NCI-H526 (cell line): ENCODE results near the gene OR2V1.
"Not testable (repeated sequence)": the region's sequence is repeated elsewhere in the genome, so short reads cannot be mapped to it uniquely, and the experiment has no call there.

Source experiments
- DNase-seq, 2 experiments: peaks; one replicate each; lab custom pipeline; 2025; lab: John Stamatoyannopoulos, UW

The OR2V1 gene

DNA sequence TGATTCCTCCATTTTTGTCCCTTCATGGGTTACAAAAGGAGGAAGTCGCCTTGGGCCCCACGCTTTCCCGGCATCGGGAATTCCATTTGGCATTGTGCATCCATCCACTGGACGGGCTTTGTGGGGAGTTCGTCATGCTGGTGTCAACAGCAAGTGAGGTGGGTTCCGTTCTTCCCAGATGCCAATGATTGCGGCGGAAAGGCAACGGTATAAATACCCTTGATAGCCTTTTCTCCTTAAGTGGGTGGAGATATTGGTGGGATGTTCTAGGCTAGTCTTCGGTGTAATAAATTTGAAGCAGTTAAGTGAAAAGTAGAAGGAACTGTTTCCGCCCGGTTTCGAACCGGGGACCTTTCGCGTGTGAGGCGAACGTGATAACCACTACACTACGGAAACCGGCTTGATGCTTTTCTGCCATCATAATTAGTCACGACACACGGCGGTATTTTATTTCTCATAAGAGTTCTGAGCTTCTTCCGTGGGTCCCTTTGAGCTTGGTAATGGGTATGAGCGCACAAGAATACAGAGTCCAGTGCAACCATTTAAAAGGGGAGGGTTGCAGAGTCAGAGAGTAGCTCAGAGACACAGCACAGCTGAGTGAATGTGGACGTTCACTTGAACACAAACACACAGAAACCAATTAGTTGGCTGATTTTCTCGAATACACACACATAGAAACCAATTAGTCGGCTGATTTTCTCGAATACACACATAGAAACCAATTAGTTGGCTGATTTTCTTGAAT lies 28.9 kb downstream of the OR2V1 start:
- DNase-seq: not testable (repeated sequence)

DNA sequence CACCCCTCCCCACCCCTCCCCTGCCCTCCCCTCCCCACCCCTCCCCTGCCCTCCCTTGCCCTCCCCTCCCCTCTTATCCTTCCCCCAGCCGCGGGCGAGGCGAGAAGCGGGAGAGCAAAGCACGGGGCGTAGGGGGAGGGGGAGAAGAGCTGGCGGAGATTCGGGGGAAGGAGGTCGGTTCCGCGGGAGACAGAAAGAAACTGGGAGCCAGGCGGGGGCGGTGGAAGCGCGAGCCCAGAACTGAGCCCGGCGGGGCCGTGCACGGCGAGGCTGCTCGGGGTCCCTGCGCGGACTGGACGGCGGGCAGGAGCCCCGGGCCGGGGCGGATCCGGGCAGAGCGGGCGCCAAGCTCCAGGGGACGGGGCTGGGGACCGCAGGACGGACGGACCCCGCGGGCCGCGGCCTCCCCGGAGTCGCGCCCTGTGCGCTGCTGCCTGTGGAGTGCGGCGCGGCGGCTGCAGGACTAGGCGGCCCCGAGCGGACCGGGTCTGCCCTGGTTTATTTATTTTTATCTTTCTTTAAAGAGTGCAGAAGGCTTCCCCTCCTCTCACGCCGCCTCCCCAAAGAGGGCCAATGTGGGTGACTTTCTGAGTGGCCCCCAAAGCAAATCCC lies 29.8 kb downstream of the OR2V1 start:
- DNase-seq: not testable (repeated sequence)

DNA sequence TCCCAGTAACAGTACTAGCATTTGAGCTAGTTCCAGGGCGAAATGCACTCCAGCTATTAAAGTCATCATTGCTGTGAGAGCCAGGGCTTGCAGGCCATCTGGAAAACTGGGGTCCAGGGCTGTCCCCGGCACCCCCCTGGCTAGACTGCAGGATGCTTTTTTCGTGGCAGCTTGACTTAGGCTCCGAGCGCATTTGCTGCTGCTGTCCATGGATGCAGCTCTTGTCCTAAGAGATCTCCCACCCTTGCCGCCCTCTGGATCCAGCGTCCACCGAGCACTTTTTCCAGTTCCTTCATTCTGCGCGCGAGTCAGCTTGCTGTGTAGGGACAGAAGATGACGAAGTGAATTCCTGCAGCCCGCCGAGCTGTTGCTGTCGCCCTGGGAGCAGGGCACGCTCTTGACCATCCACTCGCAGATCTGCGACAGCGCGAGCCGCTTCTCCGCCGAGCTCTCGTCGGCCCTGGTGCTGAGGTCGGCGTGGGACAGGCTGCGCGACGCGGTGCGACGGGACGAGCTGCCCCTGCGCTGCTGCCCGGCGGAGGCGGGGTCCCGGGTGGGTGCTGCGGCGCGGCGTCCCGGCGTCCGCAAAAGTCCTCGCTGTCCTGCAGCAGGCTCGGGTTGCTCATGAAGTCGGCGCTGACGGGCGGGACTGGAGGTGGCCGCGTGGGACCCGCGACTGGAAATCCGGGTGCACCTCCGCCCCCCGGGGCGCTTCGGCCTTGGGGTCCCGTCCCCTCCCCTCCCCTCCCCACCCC lies 30.7 kb downstream of the OR2V1 start:
- DNase-seq: peak in 1 of 2 experiments; percentile 26

DNA sequence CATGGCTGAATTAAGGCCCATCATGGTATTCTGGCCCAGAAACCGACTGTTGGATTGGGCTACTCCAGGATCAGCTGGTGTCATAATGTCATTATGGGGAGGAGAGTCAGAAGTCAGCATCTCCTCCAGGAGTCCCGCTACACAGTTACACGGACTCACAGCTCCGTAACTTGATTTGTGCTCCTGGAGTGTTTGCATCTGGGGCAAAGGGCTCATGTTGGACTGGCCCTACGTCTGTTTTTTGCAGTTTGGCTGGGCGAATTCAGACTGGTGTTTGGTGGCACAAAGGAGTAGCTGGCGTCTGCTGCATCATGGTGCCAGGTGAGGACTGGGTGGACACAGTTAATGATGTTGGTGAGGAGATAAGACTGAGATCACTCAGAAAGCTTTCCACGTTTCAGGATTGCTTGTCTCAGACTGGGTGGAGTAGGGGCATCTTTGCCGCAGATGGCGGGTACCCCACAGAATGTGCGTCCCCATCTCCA lies 31.3 kb downstream of the OR2V1 start:
- DNase-seq: no peak

DNA sequence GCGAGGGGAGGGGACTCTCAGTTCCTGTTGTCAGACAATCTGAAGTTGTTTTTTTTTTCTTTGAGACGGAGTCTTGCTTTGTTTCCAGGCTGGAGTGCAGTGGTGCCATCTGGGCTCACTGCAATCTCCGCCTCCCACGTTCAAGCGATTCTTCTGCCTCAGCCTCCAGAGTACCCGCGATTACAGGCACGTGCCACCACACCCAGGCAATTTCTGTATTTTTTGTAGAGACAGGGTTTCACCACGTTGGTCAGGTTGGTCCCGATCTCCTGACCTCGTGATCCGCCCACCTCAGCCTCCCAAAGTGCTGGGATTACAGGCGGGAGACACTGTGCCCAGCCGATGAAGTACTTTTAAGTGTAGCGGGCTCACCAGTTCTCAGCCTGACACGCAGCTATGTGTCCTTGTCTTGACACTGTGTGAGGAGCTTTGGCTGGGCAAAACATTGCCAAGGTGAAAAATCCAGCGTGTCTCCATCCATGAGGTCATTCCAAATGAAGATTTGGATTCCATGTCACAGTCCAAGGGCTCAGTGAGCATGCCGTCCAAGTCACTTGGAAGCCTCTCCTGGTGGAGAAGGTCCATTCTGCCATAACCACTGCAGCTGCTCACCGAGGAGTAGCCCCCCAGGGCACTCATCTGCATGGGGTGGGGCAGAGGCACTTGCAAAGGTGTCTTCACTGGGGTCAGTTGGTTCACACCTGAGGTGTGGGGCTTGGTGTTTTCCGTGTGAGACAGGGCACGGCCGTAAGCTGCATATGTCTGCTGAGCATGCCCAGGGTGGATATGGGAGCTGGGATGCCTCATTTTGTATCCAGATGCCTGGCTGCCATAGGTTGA lies 32.0 kb downstream of the OR2V1 start:
- no peak for DNase-seq

DNA sequence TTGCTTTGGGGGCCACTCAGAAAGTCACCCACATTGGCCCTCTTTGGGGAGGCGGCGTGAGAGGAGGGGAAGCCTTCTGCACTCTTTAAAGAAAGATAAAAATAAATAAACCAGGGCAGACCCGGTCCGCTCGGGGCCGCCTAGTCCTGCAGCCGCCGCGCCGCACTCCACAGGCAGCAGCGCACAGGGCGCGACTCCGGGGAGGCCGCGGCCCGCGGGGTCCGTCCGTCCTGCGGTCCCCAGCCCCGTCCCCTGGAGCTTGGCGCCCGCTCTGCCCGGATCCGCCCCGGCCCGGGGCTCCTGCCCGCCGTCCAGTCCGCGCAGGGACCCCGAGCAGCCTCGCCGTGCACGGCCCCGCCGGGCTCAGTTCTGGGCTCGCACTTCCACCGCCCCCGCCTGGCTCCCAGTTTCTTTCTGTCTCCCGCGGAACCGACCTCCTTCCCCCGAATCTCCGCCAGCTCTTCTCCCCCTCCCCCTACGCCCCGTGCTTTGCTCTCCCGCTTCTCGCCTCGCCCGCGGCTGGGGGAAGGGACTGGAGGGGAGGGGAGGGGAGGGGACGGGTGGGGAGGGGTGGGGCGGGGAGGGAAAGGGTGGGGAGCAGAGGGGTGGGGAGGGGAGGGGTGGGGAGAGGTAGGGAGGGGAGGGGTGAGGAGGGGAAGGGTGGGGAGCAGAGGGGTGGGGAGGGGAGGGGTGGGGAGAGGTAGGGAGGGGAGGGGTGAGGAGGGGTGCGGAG lies 33.0 kb downstream of the OR2V1 start:
- DNase-seq: not testable (repeated sequence)

DNA sequence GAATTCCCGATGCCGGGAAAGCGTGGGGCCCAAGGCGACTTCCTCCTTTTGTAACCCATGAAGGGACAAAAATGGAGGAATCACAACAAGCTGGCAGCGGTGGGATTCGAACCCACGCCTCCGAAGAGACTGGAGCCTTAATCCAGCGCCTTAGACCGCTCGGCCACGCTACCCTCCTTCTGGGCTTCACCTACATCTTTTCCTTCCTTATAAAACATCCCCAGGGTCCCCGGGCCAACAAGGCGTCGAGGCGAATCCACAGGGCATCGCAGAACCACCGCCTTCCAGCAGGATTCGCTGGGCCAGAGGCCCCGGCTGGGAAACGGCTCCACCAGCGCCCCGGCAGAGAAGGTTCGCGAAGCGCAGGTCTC lies 33.6 kb downstream of the OR2V1 start:
- DNase-seq: not testable (repeated sequence)

DNA sequence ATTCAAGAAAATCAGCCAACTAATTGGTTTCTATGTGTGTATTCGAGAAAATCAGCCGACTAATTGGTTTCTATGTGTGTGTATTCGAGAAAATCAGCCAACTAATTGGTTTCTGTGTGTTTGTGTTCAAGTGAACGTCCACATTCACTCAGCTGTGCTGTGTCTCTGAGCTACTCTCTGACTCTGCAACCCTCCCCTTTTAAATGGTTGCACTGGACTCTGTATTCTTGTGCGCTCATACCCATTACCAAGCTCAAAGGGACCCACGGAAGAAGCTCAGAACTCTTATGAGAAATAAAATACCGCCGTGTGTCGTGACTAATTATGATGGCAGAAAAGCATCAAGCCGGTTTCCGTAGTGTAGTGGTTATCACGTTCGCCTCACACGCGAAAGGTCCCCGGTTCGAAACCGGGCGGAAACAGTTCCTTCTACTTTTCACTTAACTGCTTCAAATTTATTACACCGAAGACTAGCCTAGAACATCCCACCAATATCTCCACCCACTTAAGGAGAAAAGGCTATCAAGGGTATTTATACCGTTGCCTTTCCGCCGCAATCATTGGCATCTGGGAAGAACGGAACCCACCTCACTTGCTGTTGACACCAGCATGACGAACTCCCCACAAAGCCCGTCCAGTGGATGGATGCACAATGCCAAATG lies 34.1 kb downstream of the OR2V1 start:
- DNase-seq: not testable (repeated sequence)

DNA sequence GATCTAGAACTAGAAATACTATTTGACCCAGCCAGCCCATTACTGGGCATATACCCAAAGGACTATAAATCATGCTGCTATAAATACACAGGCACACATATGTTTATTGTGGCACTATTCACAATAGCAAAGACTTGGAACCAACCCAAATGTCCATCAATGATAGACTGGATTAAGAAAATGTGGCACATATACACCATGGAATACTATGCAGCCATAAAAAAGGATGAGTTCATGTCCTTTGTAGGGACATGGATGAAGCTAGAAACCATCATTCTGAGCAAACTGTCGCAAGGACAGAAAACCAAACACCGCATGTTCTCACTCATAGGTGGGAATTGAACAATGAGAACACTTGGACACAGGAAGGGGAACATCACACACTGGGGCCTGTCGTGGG lies 35.8 kb downstream of the OR2V1 start:
- DNase-seq: not testable (repeated sequence)

DNA sequence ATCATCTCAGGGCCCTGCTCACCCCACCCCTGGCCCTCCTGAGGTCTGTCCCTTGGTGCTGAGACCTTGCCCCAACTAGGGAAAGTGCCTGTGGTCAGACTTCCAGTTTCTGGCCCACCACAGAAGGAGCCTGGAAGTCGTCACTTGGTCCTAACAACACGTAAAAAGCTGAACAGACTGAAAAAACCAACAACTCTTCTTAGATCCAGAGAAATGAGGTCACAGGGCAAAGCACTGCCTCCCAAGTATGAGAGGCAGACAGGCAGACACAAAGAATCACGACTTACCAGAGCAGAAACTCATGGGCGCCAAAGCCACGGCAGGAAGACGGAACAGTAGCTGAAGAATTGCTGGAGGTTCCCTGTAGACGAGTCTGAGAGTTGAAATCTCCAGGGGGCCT lies 38.5 kb downstream of the OR2V1 start:
- no peak for DNase-seq

DNA sequence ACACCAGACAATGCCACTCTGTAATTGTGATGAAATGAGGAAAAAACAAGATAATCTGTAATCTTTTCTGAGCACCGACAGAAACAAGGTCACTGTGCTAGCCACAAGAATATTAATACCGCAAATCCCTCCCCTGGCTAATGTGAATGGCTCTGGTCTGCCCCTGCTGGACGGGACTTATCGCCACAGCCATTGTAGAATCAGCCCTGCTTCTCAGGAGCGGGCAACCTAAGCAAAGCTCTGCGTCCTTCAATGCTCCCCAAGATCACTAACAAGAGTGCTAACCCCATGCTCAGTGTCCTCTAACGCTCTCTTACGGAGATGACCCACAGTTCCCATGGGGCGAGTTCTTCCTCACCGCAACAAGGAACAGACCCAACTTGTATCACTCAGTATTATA lies 42.7 kb downstream of the OR2V1 start:
- peak in 1 of 2 experiments; percentile 20 for DNase-seq

DNA sequence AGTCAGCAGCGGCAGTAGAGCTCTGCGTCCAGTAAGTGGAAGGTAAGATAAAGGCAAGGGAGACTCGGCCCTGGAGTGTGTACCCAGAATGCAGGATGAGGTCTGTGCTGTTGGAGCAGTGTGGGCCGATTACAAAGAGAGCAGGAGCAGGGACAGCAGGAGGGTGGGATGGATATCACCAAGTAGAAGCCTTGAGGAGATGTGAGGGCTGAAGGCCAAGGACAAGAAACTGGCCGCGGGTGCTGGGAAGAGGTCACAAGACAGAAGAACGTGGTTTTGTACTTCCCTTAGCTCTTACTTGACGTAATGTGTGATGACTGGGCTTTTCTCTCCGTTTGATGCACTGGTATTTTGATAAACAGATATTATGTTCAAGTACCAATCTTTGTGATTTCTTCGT lies 43.7 kb downstream of the OR2V1 start:
- no peak for DNase-seq

DNA sequence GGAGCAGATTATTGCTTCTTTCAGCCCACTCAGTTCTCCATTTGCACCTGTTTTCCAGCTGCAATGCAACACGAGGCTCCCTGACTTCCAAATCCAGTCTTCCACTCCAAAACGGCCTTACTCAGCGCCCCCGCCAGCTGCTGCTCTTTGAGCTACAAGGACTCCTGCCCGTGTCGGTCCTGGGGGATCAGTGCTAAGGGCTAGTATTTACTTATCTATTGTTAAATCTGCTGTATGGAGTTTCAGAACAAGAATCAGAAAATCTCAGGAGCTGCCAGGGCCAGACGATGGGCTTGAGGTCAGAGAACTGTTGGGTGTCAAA lies 44.1 kb downstream of the OR2V1 start:
- no peak for DNase-seq

DNA sequence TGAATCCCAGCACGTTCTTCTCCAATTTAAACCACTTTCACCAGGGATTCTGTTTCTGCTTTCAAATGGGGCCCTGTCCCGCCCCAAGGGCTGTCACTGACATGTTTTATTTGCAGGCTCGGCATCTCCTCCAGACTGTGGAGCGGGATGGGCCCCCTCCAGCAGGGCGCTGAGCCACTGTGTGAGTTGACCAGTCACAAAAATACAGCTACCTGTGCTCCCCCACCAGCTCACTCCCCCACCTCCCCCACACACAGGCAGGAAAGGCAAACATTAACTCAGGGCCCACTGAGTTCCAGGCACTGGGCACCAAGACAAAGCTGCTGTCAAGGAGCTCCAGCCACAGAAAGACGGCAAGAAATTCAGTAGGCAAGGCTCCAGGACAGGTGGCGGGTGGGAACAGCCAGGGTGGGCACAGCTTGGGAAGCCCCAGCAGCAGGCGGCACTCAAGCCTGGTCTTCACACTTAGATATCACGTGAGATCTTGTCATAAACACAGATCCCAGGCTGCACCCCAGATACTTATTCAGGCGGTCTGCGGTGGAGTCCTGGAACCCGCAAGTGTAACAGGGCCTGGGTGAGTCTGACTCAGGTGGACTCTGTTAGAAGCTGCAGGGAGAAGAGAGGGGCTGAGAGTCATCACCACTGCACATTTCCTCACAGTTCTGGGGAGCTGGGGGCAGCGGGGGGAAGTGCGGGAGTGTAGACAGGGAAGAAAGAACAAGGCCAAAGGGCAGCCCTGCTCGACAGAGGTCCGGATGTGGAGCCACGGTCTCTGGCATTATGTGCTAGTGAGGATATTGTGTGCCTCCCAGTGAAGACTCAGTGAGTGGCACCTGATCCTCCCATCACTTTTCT lies 44.7 kb downstream of the OR2V1 start:
- no peak for DNase-seq

DNA sequence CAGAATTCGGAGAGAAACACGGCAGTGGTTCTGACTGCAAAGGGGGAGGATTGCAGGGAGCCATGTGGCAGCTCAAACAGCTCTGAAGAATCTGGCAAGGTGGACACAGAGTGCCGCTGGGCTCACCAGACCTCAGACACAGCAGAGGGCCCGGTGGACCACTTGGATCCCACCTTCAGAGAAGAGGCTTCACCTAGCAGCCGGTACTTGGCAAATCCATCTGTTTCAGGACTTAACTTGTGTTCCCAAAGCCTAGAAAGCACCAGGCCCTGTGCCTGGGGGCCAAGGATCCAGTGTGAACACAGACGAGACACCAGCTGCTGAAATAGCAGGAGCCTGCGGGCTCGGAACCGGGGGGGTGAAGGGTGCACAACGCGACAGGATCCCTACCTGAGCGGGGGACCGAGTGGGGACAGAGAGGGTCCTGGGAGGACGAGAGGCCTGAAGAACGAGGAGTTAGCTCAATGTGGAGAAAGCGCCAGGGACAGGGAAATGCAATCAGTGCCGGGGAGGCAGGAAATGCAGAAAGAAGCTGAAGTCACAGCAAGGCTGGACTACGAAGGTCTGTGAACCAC lies 46.3 kb downstream of the OR2V1 start:
- no peak for DNase-seq

DNA sequence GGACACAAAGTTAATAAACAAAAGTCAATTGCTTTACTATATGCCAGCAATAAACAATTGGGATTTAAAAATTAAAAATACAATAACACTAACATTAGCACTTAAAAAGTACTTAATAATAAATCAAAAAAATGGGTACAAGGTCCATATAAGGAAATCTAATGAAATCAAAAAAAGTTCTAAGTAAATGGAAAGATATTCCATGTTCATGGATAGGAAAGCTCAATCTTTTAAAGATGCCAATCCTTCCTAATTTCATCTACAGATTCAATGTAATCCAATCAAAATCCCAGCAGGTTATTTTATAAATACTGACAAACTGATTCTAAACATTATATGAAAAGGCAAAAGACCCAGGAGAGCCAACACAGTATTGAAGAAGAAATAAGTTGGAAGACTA lies 49.0 kb downstream of the OR2V1 start:
- DNase-seq: no peak

DNA sequence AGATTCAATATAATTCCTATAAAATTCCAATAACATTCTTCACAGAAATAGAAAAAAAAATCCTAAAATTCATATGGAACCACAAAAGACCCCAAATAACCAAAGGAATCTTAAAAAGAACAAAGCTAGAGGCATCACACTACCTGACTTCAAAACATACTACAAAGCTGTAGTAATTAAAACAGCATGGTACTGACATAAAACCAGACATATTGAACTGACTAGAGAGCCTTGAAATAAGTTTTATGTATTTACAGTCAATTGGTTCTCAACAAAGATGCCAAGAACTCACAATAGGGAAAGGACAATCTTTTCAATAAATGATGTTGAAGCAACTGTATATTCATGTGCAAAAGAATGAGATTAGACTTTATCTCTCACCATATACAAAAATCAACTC lies 54.0 kb downstream of the OR2V1 start:
- no peak for DNase-seq
